SHP77 (cell line): ENCODE measurements around the gene TMEM163.

Source experiments
- DNase-seq, 2 experiments: peaks; one replicate each; lab custom pipeline; 2025; lab: John Stamatoyannopoulos, UW

The TMEM163 gene

GRCh38 chr2:134435936-134436335, 282.9 kb downstream of the TMEM163 start:
- DNase-seq: no peak

- DNase-seq: no peak
These were observed 283.3 kb downstream of the TMEM163 start for GRCh38 chr2:134435505-134435904.

GRCh38 chr2:134433979-134434378, 284.8 kb downstream of the TMEM163 start:
- DNase-seq: no peak

- no peak for DNase-seq
These were observed 285.3 kb downstream of the TMEM163 start for GRCh38 chr2:134433469-134433868.

GRCh38 chr2:134432435-134432883, 286.3 kb downstream of the TMEM163 start:
- DNase-seq: no peak

- DNase-seq: no peak
These were observed 286.9 kb downstream of the TMEM163 start for GRCh38 chr2:134431838-134432434.

- no peak for DNase-seq
These were observed 288.9 kb downstream of the TMEM163 start for GRCh38 chr2:134429886-134430285.

- DNase-seq: no peak
These were observed 292.1 kb downstream of the TMEM163 start for GRCh38 chr2:134426721-134427120.

- no peak for DNase-seq
These were observed 292.9 kb downstream of the TMEM163 start for GRCh38 chr2:134425724-134426496.

- DNase-seq: no peak
These were observed 297.1 kb downstream of the TMEM163 start for GRCh38 chr2:134421556-134422328.

- no peak for DNase-seq
These were observed 297.9 kb downstream of the TMEM163 start for GRCh38 chr2:134420920-134421319.

GRCh38 chr2:134420259-134420658, 298.5 kb downstream of the TMEM163 start:
- peak; percentile 20 to 69 for DNase-seq

- no peak for DNase-seq
These were observed 300.7 kb downstream of the TMEM163 start for GRCh38 chr2:134417968-134418582.

- no peak for DNase-seq
These were observed 302.2 kb downstream of the TMEM163 start for GRCh38 chr2:134416637-134417036.

GRCh38 chr2:134416018-134416417, 302.8 kb downstream of the TMEM163 start:
- DNase-seq: no peak

- DNase-seq: no peak
These were observed 304.9 kb downstream of the TMEM163 start for GRCh38 chr2:134413912-134414311.

GRCh38 chr2:134413430-134413829, 305.4 kb downstream of the TMEM163 start:
- no peak for DNase-seq

- DNase-seq: no peak
These were observed 306.2 kb downstream of the TMEM163 start for GRCh38 chr2:134412639-134412999.

- DNase-seq: peak; percentile 84 to 85
These were observed 306.8 kb downstream of the TMEM163 start for GRCh38 chr2:134411828-134412638.

GRCh38 chr2:134411279-134411827, 307.4 kb downstream of the TMEM163 start:
- DNase-seq: peak; percentile 29 to 45

- no peak for DNase-seq
These were observed 308.0 kb downstream of the TMEM163 start for GRCh38 chr2:134410831-134411231.
